ENCODE results near the gene PPFIA4. TPM values are rescaled to one million over a fixed set of nuclear protein-coding genes. Genes with fewer than 3 reads are reported as not detected.
"Not testable (repeated sequence)": the region's sequence is repeated elsewhere in the genome, so short reads cannot be mapped to it uniquely, and the experiment has no call there.

Gene PPFIA4
- total RNA-seq, 2 experiments from 2014 or later, result 78.8 to 79.9 TPM

GRCh38 chr1:203009185-203009584 lies 17.1 kb upstream of the PPFIA4 start:
- CTCF ChIA-PET, result interaction anchor here (0.8 to 1.4 kb wide), 3 partner anchors 10 to 31 kb away, joined by 3 to 5 read pairs (median 3); no protein-coding TSS in a partner anchor
- Mint-ChIP-seq H3K27me3 (no peaks in the 10 kb centered on the region), H3K27ac (no peak overlapping the region), H3K9me3 (no peaks in the 10 kb centered on the region), H3K36me3 (ENCODE audit: low read depth) (peaks cover 24% of the 10 kb centered on the region), H3K4me1 (ENCODE audit: low read depth) (peaks cover 35% of the 10 kb centered on the region), H3K4me3 (peak overlapping the region; percentile 83)
- intact Hi-C loops (cut with micrococcal nuclease), result loop anchor here (10.0 kb wide), 2 partner anchors 254 to 664 kb away; partner anchors contain the start of genes PPP1R12B and UBE2T
- ATAC-seq (no peak), DNase-seq (no peak)
- TF ChIP-seq CTCF (IDR thresholded peaks at IDR 0.05), result no peak
- POLR2A ChIA-PET, result interaction anchor here (1.1 to 3.4 kb wide), 3 partner anchors 13 to 43 kb away, joined by 4 to 15 read pairs (median 4); no protein-coding TSS in a partner anchor

GRCh38 chr1:203011582-203011981 lies 14.7 kb upstream of the PPFIA4 start:
- DNase-seq (no peak), ATAC-seq (no peak)
- Mint-ChIP-seq H3K36me3 (ENCODE audit: low read depth) (peaks cover 43% of the 10 kb centered on the region), H3K27me3 (no peaks in the 10 kb centered on the region), H3K27ac (no peak overlapping the region), H3K4me1 (ENCODE audit: low read depth) (peaks cover 29% of the 10 kb centered on the region), H3K4me3 (no peak overlapping the region), H3K9me3 (no peaks in the 10 kb centered on the region)
- ChIA-PET POLR2A (no interaction called here), CTCF (no interaction called here)
- intact Hi-C loops (cut with micrococcal nuclease), result no loop called here
- no peak for TF ChIP-seq CTCF (IDR thresholded peaks at IDR 0.05)

- intact Hi-C loops (cut with micrococcal nuclease), result no loop called here
- CTCF ChIA-PET, result interaction anchor here (0.6 to 1.0 kb wide), 3 partner anchors 9 to 256 kb away, joined by 3 read pairs; partner anchors contain the start of gene PPFIA4
- H3K4me3 Mint-ChIP-seq, result no peak overlapping the region
- H3K36me3 Mint-ChIP-seq (ENCODE audit: low read depth), result peaks cover 49% of the 10 kb centered on the region
- POLR2A ChIA-PET, result interaction anchor here (0.8 kb wide), 2 partner anchors 10 to 11 kb away, joined by 3 read pairs; partner anchors contain the start of gene TMEM183A
- H3K27ac Mint-ChIP-seq, result no peak overlapping the region
- ATAC-seq, result no peak
- no peaks in the 10 kb centered on the region for H3K9me3 Mint-ChIP-seq
- H3K27me3 Mint-ChIP-seq, result no peaks in the 10 kb centered on the region
- no peak for DNase-seq
- TF ChIP-seq CTCF (IDR thresholded peaks at IDR 0.05), result no peak
- H3K4me1 Mint-ChIP-seq (ENCODE audit: low read depth), result peaks cover 10% of the 10 kb centered on the region
These were observed 9.2 kb upstream of the PPFIA4 start for GRCh38 chr1:203017061-203017460.

DNA sequence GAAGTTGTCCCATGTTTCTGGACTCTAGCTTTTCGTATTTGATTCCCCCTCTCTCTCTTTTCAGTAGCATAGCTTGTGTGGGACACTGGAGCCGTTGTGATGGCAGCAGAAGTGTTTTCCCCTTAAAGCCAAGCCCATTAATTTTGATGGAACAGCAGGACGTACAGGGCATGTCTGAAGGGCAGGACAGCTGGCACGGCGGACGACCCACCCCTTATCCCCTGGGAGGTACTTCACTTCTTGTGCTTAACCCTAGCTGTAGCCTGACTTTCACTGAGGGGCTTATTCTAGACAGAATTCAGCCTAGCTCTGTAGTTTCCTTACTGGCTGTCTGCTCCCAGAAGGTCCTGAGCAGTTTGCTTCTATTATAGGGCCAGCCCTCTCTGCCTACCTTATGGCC lies 8.6 kb upstream of the PPFIA4 start:
- DNase-seq (no peak), ATAC-seq (no peak)
- POLR2A ChIA-PET, result interaction anchor here (0.8 kb wide), 1 partner anchor 11 kb away, joined by 3 read pairs; the partner anchor contains the start of gene TMEM183A
- Mint-ChIP-seq H3K36me3 (ENCODE audit: low read depth) (peaks cover 50% of the 10 kb centered on the region), H3K4me3 (no peak overlapping the region), H3K27me3 (no peaks in the 10 kb centered on the region), H3K9me3 (no peaks in the 10 kb centered on the region), H3K27ac (no peak overlapping the region), H3K4me1 (ENCODE audit: low read depth) (peaks cover 8% of the 10 kb centered on the region)
- CTCF ChIA-PET, result interaction anchor here (0.6 to 1.0 kb wide), 2 partner anchors 9 kb away, joined by 3 read pairs; partner anchors contain the start of gene PPFIA4
- no peak for TF ChIP-seq CTCF (IDR thresholded peaks at IDR 0.05)
- intact Hi-C loops (cut with micrococcal nuclease), result no loop called here

- H3K9me3 Mint-ChIP-seq; H3K27me3 Mint-ChIP-seq; intact Hi-C loops (cut with micrococcal nuclease); ATAC-seq; H3K27ac Mint-ChIP-seq; DNase-seq; H3K4me3 Mint-ChIP-seq: not testable (repeated sequence)
- peaks cover 12% of the 10 kb centered on the region for H3K4me1 Mint-ChIP-seq (ENCODE audit: low read depth)
- CTCF ChIA-PET, result interaction anchor here (1.3 to 2.9 kb wide), 5 partner anchors 12 to 245 kb away, joined by 3 to 12 read pairs (median 6); partner anchors contain the start of gene TMEM183A
- H3K36me3 Mint-ChIP-seq (ENCODE audit: low read depth), result peaks cover 39% of the 10 kb centered on the region
- TF ChIP-seq CTCF (IDR thresholded peaks at IDR 0.05), result peak; percentile 12
- POLR2A ChIA-PET, result interaction anchor here (2.7 kb wide), 1 partner anchor 15 kb away, joined by 15 read pairs; the partner anchor contains the start of gene TMEM183A
These were observed 3.4 kb upstream of the PPFIA4 start for GRCh38 chr1:203022855-203023254.
